SH-SY5Y (cell line): ENCODE results near the gene THAP8.

Experiments
- GATA2 ChIP-seq: IDR thresholded peaks from 2 replicates; pipeline ENCODE4 v1.6.1; 2011; ENCODE audit warnings: mild to moderate bottlenecking, low read depth, low read length
- GATA3 ChIP-seq: IDR thresholded peaks from 2 replicates; pipeline ENCODE4 v1.6.1; 2011; ENCODE audit warnings: low read depth, mild to moderate bottlenecking, low read length, moderate library complexity

- TF ChIP-seq GATA3 (no peak), GATA2 (no peak)
Observed at GRCh38 chr19:35991731-35992450, 62.2 kb downstream of the THAP8 start.
